GM19438 (cell line): ENCODE data around the gene ASTN2.
"Not testable (repeated sequence)": the region's sequence is repeated elsewhere in the genome, so short reads cannot be mapped to it uniquely, and the experiment has no call there.

Source experiments
- ATAC-seq: cut with Tn5 transposase; IDR thresholded peaks from one replicate; pipeline ENCODE4 v1.9.1; 2021; ENCODE audit warnings: low read depth; ENCODE audit not compliant: unreplicated experiment

The ASTN2 gene

GRCh38 chr9:117088140-117088539, 326.7 kb downstream of the ASTN2 start:
- no peak for ATAC-seq

- ATAC-seq = no peak
Measured at GRCh38 chr9:117084221-117084620, 330.6 kb downstream of the ASTN2 start.

GRCh38 chr9:117083559-117083958, 331.3 kb downstream of the ASTN2 start:
- ATAC-seq = no peak

- ATAC-seq = no peak
Measured at GRCh38 chr9:117081641-117082317, 333.1 kb downstream of the ASTN2 start.

GRCh38 chr9:117080765-117081390, 334.0 kb downstream of the ASTN2 start:
- no peak for ATAC-seq

- no peak for ATAC-seq
Measured at GRCh38 chr9:117076571-117077290, 338.1 kb downstream of the ASTN2 start.

- ATAC-seq = no peak
Measured at GRCh38 chr9:117075636-117076035, 339.2 kb downstream of the ASTN2 start.

- ATAC-seq = no peak
Measured at GRCh38 chr9:117074784-117075520, 339.9 kb downstream of the ASTN2 start.

- no peak for ATAC-seq
Measured at GRCh38 chr9:117074342-117074662, 340.6 kb downstream of the ASTN2 start.

GRCh38 chr9:117073539-117074341, 341.1 kb downstream of the ASTN2 start:
- ATAC-seq = no peak

- ATAC-seq = no peak
Measured at GRCh38 chr9:117073071-117073470, 341.8 kb downstream of the ASTN2 start.

- ATAC-seq = no peak
Measured at GRCh38 chr9:117072216-117072615, 342.6 kb downstream of the ASTN2 start.

- ATAC-seq = not testable (repeated sequence)
Measured at GRCh38 chr9:117071673-117072207, 343.1 kb downstream of the ASTN2 start.

- no peak for ATAC-seq
Measured at GRCh38 chr9:117063721-117064471, 351.0 kb downstream of the ASTN2 start.

- ATAC-seq = no peak
Measured at GRCh38 chr9:117060963-117061362, 353.9 kb downstream of the ASTN2 start.

GRCh38 chr9:117050007-117050406, 364.9 kb downstream of the ASTN2 start:
- no peak for ATAC-seq

- no peak for ATAC-seq
Measured at GRCh38 chr9:117046666-117047327, 368.1 kb downstream of the ASTN2 start.

GRCh38 chr9:117044241-117044640, 370.6 kb downstream of the ASTN2 start:
- ATAC-seq = no peak

GRCh38 chr9:117043159-117043558, 371.7 kb downstream of the ASTN2 start:
- no peak for ATAC-seq
